Vagina (tissue), 2 donors: Measurements from ENCODE around the gene KNCN. TPM values are rescaled to one million over a fixed set of nuclear protein-coding genes. Genes with fewer than 3 reads are reported as not detected.

ENCODE experiments used
- DNase-seq, 2 donors: peaks; one replicate each; pipeline ENCODE4 v3.0.0-alpha.2; 2017; ENCODE audit errors: extremely low spot score in 2 of 2
- H3K27ac ChIP-seq: fragments of 200-600 bp; sonication (generic); one replicate; pipeline ENCODE4 v1.5.1; 2019
- H3K27me3 ChIP-seq: fragments of 200-600 bp; sonication (generic); one replicate; pipeline ENCODE4 v1.5.1; 2019
- H3K36me3 ChIP-seq, 2 donors: fragments of 200-600 bp; sonication (generic); one replicate each; pipeline ENCODE4 v1.5.1; 2017 to 2019
- H3K4me1 ChIP-seq: fragments of 200-600 bp; sonication (generic); one replicate; pipeline ENCODE4 v1.5.1; 2019
- H3K4me3 ChIP-seq, 2 donors: fragments of 200-600 bp; sonication (generic); 1 replicate in 1 of 2; 2 replicates in 1 of 2; pipeline ENCODE4 v1.5.1; 2016 to 2019
- H3K9me3 ChIP-seq: fragments of 200-600 bp; sonication (generic); one replicate; pipeline ENCODE4 v1.5.1; 2019
- POLR2A ChIP-seq, 2 donors: fragments of 450-650 bp; IDR thresholded peaks; one replicate each; pipeline ENCODE4 v1.6.1; 2017; ENCODE audit warnings: antibody characterized with exemption in 2 of 2, mild to moderate bottlenecking in 2 of 2, moderate library complexity in 2 of 2
- POLR2AphosphoS5 ChIP-seq, 2 donors: sonication (generic); formaldehyde crosslinking; IDR thresholded peaks; one replicate each; pipeline ENCODE4 v1.9.0; 2017; ENCODE audit warnings: antibody characterized with exemption in 2 of 2, mild to moderate bottlenecking in 2 of 2, low read depth in 1 of 2; ENCODE audit not compliant: insufficient read depth in 1 of 2
- intact Hi-C: fragments of 100-400 bp; cut with DNase I; formaldehyde crosslinking; loops from one replicate; pipeline ENCODE4 v1.15.1; 2023
- total RNA-seq: library from RNA; depleted of rRNA; stranded (reverse); fragments of >200 nt; gene quantifications from one replicate; pipeline ENCODE4 v1.2.3, GENCODE V29; 2016
- TF ChIP-seq, protein P1 (sequence below), 3 experiments: fragments of 450-650 bp in 2 of 3; fragments of 200-600 bp in 1 of 3; sonication (generic) in 1 of 3; IDR thresholded peaks; one replicate each; pipeline ENCODE4 v1.5.1; 2017 to 2019; ENCODE audit warnings: antibody characterized with exemption in 3 of 3, mild to moderate bottlenecking in 2 of 3, moderate library complexity in 2 of 3

KNCN gene
- total RNA-seq, 1 donor from 2014 or later, result not detected

DNA sequence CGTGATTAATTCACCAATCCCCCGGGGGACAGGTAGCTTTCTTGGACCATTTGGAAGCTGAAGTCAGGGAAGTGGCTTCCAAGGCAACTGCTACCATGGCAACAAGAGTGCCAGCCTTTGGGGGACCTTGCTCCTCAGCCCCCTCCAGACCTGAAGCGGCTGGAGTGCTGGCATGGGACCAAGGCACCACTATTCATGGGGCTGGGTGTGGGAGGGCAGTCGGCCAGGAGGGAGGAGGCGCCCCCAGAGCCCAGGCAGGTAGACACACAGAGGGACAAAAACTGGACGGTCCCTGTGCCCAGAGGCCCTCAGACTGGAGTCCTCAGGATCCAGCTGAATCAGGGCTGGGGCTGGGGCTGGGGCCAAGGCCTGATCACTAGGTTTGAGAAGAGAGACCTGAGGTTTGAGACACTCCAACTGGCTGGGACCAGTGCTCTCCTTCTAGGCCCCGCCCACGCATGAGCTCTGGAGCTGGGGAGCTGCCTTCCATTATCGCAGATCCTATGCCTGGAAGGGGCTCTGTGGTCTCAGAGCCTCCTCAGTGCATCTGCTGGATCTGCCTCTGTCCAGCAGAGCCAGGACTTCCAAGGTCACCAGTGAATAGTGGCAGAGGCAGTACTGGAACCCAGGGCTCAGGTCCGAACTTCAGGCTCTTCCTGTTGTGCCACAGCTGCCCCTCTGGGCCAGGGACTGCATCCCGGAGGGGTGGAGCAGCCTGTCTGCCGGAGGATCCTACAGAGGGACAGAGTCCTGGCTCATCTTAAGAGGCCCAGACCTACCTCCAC is 3.3 kb upstream of the KNCN start:
- DNase-seq, result no peak
- Histone ChIP-seq H3K4me1 (no peaks in the 10 kb centered on the region), H3K4me3 (no peak overlapping the region), H3K36me3 (peaks cover 0 to 23% of the 10 kb centered on the region in 2 donors), H3K27ac (no peak overlapping the region), H3K9me3 (no peaks in the 10 kb centered on the region), H3K27me3 (no peaks in the 10 kb centered on the region)
- intact Hi-C loops, result no loop called here
- TF ChIP-seq POLR2AphosphoS5 (IDR thresholded peaks at IDR 0.05; ENCODE audit: insufficient read depth in 1 of 2, low read depth in 1 of 2) (no peak), POLR2A (IDR thresholded peaks at IDR 0.05) (no peak)
- TF ChIP-seq, protein P1, sequence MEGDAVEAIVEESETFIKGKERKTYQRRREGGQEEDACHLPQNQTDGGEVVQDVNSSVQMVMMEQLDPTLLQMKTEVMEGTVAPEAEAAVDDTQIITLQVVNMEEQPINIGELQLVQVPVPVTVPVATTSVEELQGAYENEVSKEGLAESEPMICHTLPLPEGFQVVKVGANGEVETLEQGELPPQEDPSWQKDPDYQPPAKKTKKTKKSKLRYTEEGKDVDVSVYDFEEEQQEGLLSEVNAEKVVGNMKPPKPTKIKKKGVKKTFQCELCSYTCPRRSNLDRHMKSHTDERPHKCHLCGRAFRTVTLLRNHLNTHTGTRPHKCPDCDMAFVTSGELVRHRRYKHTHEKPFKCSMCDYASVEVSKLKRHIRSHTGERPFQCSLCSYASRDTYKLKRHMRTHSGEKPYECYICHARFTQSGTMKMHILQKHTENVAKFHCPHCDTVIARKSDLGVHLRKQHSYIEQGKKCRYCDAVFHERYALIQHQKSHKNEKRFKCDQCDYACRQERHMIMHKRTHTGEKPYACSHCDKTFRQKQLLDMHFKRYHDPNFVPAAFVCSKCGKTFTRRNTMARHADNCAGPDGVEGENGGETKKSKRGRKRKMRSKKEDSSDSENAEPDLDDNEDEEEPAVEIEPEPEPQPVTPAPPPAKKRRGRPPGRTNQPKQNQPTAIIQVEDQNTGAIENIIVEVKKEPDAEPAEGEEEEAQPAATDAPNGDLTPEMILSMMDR (IDR thresholded peaks at IDR 0.05), result no peak

DNA sequence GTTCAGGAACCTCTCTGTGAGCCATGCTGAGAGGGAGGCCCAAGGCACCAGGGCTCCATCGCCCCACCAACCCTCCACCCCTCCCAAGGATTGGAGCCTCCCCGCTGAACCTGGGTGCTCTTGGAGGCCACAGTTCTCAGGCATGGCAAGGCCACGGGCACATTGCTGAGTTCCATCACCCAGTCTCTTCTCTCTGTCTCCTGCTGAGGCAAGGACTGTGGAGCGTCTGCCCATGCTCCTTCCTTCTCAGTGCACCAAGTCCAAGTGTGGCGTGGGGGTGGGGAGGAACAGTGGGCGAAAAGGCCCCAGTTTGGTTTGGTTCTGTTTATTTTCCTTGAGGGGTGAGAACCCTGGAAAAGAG is 2.8 kb upstream of the KNCN start:
- TF ChIP-seq POLR2A (IDR thresholded peaks at IDR 0.05), result no peak
- DNase-seq, result no peak
- H3K27ac ChIP-seq, result no peak overlapping the region

DNA sequence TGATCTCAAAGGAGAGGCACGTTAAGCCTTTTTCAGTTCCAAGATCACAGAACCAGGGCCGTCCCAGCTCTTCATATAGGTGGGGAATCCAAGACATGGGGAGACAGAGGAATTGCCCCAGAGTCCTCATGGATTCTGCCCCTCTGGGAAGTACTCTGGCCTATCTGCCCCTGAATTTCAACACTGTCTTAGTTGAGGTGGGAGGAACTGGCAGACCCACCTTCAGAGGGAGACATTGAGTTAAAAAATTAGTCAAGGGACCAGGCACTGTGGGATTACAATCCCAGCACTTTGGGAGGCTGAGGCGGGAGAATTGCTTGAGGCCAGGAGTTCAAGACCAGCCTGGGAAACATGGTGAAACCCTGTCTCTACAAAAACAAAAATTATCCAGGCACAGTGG is 2.1 kb upstream of the KNCN start:
- Histone ChIP-seq H3K9me3 (no peaks in the 10 kb centered on the region), H3K27me3 (no peaks in the 10 kb centered on the region), H3K4me3 (no peak overlapping the region), H3K27ac (no peak overlapping the region), H3K36me3 (peaks cover 0 to 11% of the 10 kb centered on the region in 2 donors), H3K4me1 (no peaks in the 10 kb centered on the region)
- intact Hi-C loops, result no loop called here
- TF ChIP-seq, protein P1 (IDR thresholded peaks at IDR 0.05), result no peak
- TF ChIP-seq POLR2A (IDR thresholded peaks at IDR 0.05) (no peak), POLR2AphosphoS5 (IDR thresholded peaks at IDR 0.05; ENCODE audit: insufficient read depth in 1 of 2, low read depth in 1 of 2) (no peak)
- DNase-seq, result no peak

More for the DNA sequence above, 2.8 kb upstream of the KNCN start:
- Histone ChIP-seq H3K36me3 (peaks cover 0 to 18% of the 10 kb centered on the region in 2 donors), H3K4me3 (no peak overlapping the region), H3K27me3 (no peaks in the 10 kb centered on the region), H3K9me3 (no peaks in the 10 kb centered on the region), H3K4me1 (no peaks in the 10 kb centered on the region)
- intact Hi-C loops, result no loop called here

DNA sequence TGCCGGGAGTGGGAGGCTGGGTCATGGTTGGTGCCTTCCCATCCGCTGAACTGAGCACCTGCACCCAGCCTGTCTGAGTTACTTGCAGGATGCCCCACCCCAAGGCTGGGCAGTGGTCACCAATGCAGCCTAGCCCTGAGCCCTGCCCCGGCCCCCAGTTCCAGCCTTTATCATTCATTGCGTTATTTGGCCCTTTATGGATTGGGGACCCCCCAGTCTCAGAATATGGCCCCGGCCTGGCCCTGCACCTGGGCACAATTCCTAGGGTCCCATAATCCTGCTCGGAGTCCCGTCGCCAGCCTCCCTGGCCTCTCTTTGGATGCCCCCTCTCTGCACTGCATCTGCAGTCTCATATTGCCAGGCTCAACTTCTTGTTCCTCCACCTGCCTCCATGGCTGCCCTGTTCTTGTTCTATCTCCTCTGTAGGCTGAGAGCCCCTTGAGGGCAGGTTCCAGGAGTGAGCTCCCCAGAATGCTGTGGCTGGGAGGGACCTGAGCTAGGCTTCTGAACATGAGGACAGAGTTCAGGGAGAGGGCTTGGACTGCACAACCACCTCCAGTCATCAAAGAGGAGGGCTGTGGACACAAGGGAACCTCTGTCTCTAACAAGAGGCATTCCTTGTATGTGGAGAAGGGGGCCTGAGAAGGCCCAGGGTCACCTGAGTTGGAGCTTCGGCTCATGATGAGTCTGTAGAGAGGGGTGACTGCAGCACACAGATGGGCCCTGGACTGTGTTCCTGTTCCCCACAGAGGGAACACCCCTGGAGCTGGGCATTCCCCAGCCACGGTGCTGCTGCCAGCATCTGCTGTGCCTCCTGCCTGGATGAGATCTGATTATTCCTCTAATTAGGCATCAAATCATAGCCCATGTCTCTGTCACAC is 1.1 kb upstream of the KNCN start:
- H3K4me1 ChIP-seq, result no peaks in the 10 kb centered on the region
- no peak overlapping the region for H3K27ac ChIP-seq
- intact Hi-C loops, result no loop called here
- H3K9me3 ChIP-seq, result no peaks in the 10 kb centered on the region
- H3K27me3 ChIP-seq, result no peaks in the 10 kb centered on the region
- H3K36me3 ChIP-seq, result peaks cover 0 to 2% of the 10 kb centered on the region in 2 donors
- H3K4me3 ChIP-seq, result no peak overlapping the region
- TF ChIP-seq POLR2AphosphoS5 (IDR thresholded peaks at IDR 0.05; ENCODE audit: insufficient read depth in 1 of 2, low read depth in 1 of 2) (no peak), POLR2A (IDR thresholded peaks at IDR 0.05) (no peak)
- TF ChIP-seq, protein P1 (IDR thresholded peaks at IDR 0.05), result no peak
- no peak for DNase-seq

DNA sequence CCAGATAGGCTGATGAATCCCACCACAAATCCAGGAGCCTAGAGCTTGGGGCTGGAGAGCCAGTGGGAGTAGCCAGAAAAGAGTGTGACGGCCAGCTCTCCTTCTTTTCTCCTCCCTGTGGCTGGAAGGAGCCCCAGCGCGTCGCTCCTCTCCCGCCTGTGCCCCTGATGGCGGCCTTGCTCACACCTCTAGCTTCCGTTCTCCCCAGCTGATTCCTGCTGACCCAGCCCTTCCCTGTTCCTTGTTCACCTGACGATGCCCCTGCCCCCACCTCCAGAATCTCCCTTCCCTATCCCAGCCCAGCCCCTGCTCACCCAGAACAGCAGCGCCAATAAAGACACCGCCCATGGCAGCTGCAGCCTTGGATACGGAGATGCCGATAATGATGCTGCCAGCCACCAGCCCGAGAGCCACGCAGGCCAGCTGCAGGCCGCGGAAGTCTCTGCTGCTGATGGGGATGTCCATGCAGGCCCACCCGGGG is 656 bp downstream of the KNCN start:
- Histone ChIP-seq H3K9me3 (no peaks in the 10 kb centered on the region), H3K36me3 (no peaks in the 10 kb centered on the region), H3K4me1 (no peaks in the 10 kb centered on the region), H3K27me3 (no peaks in the 10 kb centered on the region), H3K4me3 (no peak overlapping the region), H3K27ac (no peak overlapping the region)
- TF ChIP-seq POLR2AphosphoS5 (IDR thresholded peaks at IDR 0.05; ENCODE audit: insufficient read depth in 1 of 2, low read depth in 1 of 2), result no peak
- TF ChIP-seq POLR2A (IDR thresholded peaks at IDR 0.05), result no peak
- TF ChIP-seq, protein P1 (IDR thresholded peaks at IDR 0.05), result no peak
- intact Hi-C loops, result no loop called here
- no peak for DNase-seq
